RWPE2 (cell line): ENCODE measurements around the gene TMX2.

ENCODE experiments used
- ATAC-seq: fragments of 200-7000 bp; cut with Tn5 transposase; 3 replicates; pipeline ENCODE4 v1.9.1; 2021; ENCODE audit warnings: low read depth
- DNase-seq: peaks from one replicate; pipeline ENCODE4 v3.0.0-alpha.2; 2020; ENCODE audit warnings: low spot score
- H3K27ac ChIP-seq: fragments of 450-650 bp; 2 replicates; pipeline ENCODE4 v1.5.1; 2017; ENCODE audit warnings: mild to moderate bottlenecking; ENCODE audit not compliant: poor library complexity, severe bottlenecking
- H3K27me3 ChIP-seq: fragments of 250-450 bp; sonication (Bioruptor Pico); 2 replicates; pipeline ENCODE4 v1.5.1; 2021; ENCODE audit warnings: mild to moderate bottlenecking, moderate library complexity; ENCODE audit not compliant: insufficient read depth, poor library complexity, severe bottlenecking
- H3K36me3 ChIP-seq: fragments of 250-450 bp; sonication (Bioruptor Pico); 2 replicates; pipeline ENCODE4 v1.5.1; 2020; ENCODE audit warnings: low read depth, mild to moderate bottlenecking, moderate library complexity
- H3K4me1 ChIP-seq: fragments of 250-450 bp; sonication (Bioruptor Pico); 2 replicates; pipeline ENCODE4 v1.5.1; 2021; ENCODE audit warnings: mild to moderate bottlenecking, moderate library complexity; ENCODE audit not compliant: insufficient read depth, poor library complexity, severe bottlenecking
- H3K4me3 ChIP-seq: fragments of 250-450 bp; sonication (Bioruptor Pico); 2 replicates; pipeline ENCODE4 v1.5.1; 2021; ENCODE audit warnings: mild to moderate bottlenecking, moderate library complexity; ENCODE audit not compliant: severe bottlenecking
- H3K9me3 ChIP-seq: fragments of 250-450 bp; sonication (Bioruptor Pico); 2 replicates; pipeline ENCODE4 v1.5.1; 2021; ENCODE audit warnings: mild to moderate bottlenecking, moderate library complexity; ENCODE audit not compliant: severe bottlenecking
- CTCF ChIP-seq: fragments of 450-650 bp; IDR thresholded peaks from one replicate; pipeline ENCODE4 v1.5.1; 2017; ENCODE audit warnings: mild to moderate bottlenecking, moderate library complexity; ENCODE audit not compliant: poor library complexity, severe bottlenecking

TMX2 gene

GRCh38 chr11:57712256-57713150 lies at the start of gene TMX2:
TSS of gene TMX2 (plus strand) at chr11:57712593. CDS start at chr11:57712619, 26 bp downstream.
- peaks cover 5% of the 10 kb centered on the region for H3K36me3 ChIP-seq
- H3K27ac ChIP-seq, result peak within 1 kb of the TSS; percentile 53
- no peak for TF ChIP-seq CTCF
- no peaks in the 10 kb centered on the region for H3K27me3 ChIP-seq
- H3K4me1 ChIP-seq, result peaks cover 8% of the 10 kb centered on the region
- no peaks in the 10 kb centered on the region for H3K9me3 ChIP-seq
- DNase-seq (peak; percentile 86), ATAC-seq (peak; percentile 90)
- H3K4me3 ChIP-seq, result peak within 1 kb of the TSS; percentile 67

- no peak for ATAC-seq
- Histone ChIP-seq H3K27me3 (no peaks in the 10 kb centered on the region), H3K36me3 (peaks cover 38% of the 10 kb centered on the region), H3K4me3 (no peak overlapping the region), H3K9me3 (no peaks in the 10 kb centered on the region), H3K27ac (no peak overlapping the region), H3K4me1 (peaks cover 4% of the 10 kb centered on the region)
- no peak for DNase-seq
- peak; percentile 15 for TF ChIP-seq CTCF
Measured at GRCh38 chr11:57662893-57663292, 49.5 kb upstream of the TMX2 start.

- H3K4me3 ChIP-seq, result no peak overlapping the region
- H3K9me3 ChIP-seq, result no peaks in the 10 kb centered on the region
- H3K36me3 ChIP-seq, result peaks cover 37% of the 10 kb centered on the region
- TF ChIP-seq CTCF, result no peak
- ATAC-seq, result no peak
- H3K4me1 ChIP-seq, result peaks cover 4% of the 10 kb centered on the region
- H3K27me3 ChIP-seq, result no peaks in the 10 kb centered on the region
- DNase-seq, result no peak
- H3K27ac ChIP-seq, result no peak overlapping the region
Measured at GRCh38 chr11:57663975-57664374, 48.4 kb upstream of the TMX2 start.

GRCh38 chr11:57667117-57667735 lies 45.2 kb upstream of the TMX2 start:
- H3K36me3 ChIP-seq, result peaks cover 18% of the 10 kb centered on the region
- H3K27me3 ChIP-seq, result no peaks in the 10 kb centered on the region
- peak overlapping the region; percentile 90 for H3K27ac ChIP-seq
- peak overlapping the region; percentile 83 for H3K4me3 ChIP-seq
- TF ChIP-seq CTCF, result no peak
- peak; percentile 63 for ATAC-seq
- peaks cover 16% of the 10 kb centered on the region for H3K4me1 ChIP-seq
- no peaks in the 10 kb centered on the region for H3K9me3 ChIP-seq
- DNase-seq, result peak; percentile 98
